Lower lobe of right lung (tissue), 2 donors: ENCODE measurements around the gene AKAP14. TPM values are rescaled to one million over a fixed set of nuclear protein-coding genes. Genes with fewer than 3 reads are reported as not detected.
"Not testable (repeated sequence)": the region's sequence is repeated elsewhere in the genome, so short reads cannot be mapped to it uniquely, and the experiment has no call there.

Source experiments
- ATAC-seq, 2 donors: fragments of 200-7000 bp; cut with Tn5 transposase; one replicate each; pipeline ENCODE4 v1.9.1; 2020 to 2022; ENCODE audit warnings: mild to moderate bottlenecking in 2 of 2, moderate library complexity in 2 of 2
- DNase-seq: peaks from one replicate; pipeline ENCODE4 v3.0.0-alpha.2; 2020
- H3K27ac ChIP-seq: fragments of 200-600 bp; one replicate; pipeline ENCODE4 v1.8.0; 2022
- H3K27me3 ChIP-seq: fragments of 200-600 bp; one replicate; pipeline ENCODE4 v1.8.0; 2022; ENCODE audit warnings: low read depth
- H3K36me3 ChIP-seq: fragments of 200-600 bp; one replicate; pipeline ENCODE4 v1.8.0; 2022; ENCODE audit warnings: mild to moderate bottlenecking
- H3K4me1 ChIP-seq: fragments of 200-600 bp; one replicate; pipeline ENCODE4 v1.8.0; 2022
- H3K4me3 ChIP-seq: fragments of 200-600 bp; one replicate; pipeline ENCODE4 v1.8.0; 2022; ENCODE audit warnings: mild to moderate bottlenecking
- H3K9me3 ChIP-seq: fragments of 200-600 bp; one replicate; pipeline ENCODE4 v1.8.0; 2022
- CTCF ChIP-seq: fragments of 200-600 bp; IDR thresholded peaks from one replicate; pipeline ENCODE4 v1.8.0; 2022; ENCODE audit warnings: antibody characterized with exemption, mild to moderate bottlenecking
- intact Hi-C: fragments of 100-400 bp; cut with DNase I; formaldehyde crosslinking; loops from one replicate; pipeline ENCODE4 v1.11.0; 2022
- total RNA-seq: library from RNA; stranded (reverse); fragmentation: NEBNext Ultra II Directional; extraction: Animal tissue kit (Norgen Biotek cat#: 25700); gene quantifications from one replicate; pipeline ENCODE4 v1.2.1, GENCODE V29; 2021
- donor health status: DM: no; HTN: yes; CAD: no; lungs with severe emphysema.

Gene AKAP14
- total RNA-seq, 1 donor from 2014 or later, result 4.8 TPM

DNA sequence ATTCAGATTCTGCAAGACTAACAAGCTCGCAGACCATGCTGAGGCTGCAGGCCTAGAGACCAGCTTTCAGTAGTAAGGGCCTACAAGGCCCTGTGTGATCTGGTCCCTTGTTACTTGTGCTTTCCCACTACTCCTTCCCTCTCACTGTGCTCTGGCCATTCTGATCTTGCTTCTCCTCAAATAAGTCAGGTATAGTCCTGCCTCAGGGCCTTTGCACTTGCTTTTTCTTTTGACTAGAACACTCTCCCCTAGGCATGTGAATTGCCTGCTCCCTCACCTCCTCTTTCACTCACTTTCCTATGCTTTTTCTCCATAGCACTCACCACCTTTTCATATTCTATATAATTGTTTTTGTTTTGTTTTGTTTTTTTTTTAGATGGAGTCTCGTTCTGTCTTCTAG lies 22.2 kb downstream of the AKAP14 start:
- no peak for ATAC-seq
- Histone ChIP-seq H3K27me3 (no peaks in the 10 kb centered on the region), H3K4me1 (no peaks in the 10 kb centered on the region), H3K9me3 (no peaks in the 10 kb centered on the region), H3K36me3 (no peaks in the 10 kb centered on the region), H3K27ac (no peak overlapping the region), H3K4me3 (no peak overlapping the region)
- no peak for DNase-seq
- intact Hi-C loops, result no loop called here
- TF ChIP-seq CTCF, result no peak

GRCh38 chrX:119919835-119920585 lies 24.3 kb downstream of the AKAP14 start:
- Histone ChIP-seq H3K4me1 (no peaks in the 10 kb centered on the region), H3K36me3 (peaks cover 7% of the 10 kb centered on the region), H3K27me3 (no peaks in the 10 kb centered on the region), H3K9me3 (no peaks in the 10 kb centered on the region), H3K27ac (no peak overlapping the region), H3K4me3 (no peak overlapping the region)
- no peak for DNase-seq
- intact Hi-C loops, result no loop called here
- no peak for TF ChIP-seq CTCF
- ATAC-seq, result no peak

GRCh38 chrX:119922391-119922790 lies 26.7 kb downstream of the AKAP14 start:
- H3K27ac ChIP-seq, H3K4me1 ChIP-seq, H3K9me3 ChIP-seq, DNase-seq, ATAC-seq, intact Hi-C loops, H3K4me3 ChIP-seq, H3K27me3 ChIP-seq: not testable (repeated sequence)
- H3K36me3 ChIP-seq, result peaks cover 20% of the 10 kb centered on the region

DNA sequence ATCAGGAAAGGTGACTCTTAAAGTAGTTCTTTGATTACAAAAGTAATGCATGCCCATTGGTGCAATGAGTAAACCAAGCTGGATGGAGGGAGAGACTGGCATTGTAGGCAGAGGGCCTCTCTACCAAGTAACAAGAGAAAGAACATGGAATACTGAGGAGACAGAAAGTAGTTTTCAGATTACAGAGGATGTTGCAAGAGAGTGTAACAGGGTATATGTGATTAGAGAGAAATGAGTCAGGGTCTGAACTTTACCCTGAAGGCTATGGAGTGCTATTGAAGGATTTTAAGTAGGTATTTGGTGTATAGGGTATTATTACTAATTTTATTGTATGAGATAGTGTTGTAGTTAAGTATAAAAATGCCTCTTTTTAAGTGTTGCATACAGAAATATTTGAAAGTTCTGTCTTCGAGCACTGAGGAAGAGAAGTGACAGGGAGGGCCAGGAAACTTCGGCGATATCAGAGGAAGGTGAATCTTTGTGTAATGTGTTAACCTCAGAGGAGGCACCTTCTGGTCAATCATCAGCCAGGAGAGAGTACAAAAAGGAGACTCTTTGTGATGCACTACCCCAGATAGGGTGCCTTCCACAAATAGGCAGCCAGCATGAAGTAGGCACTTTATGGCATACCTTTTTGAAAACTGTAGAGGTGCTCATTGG lies 39.7 kb downstream of the AKAP14 start:
- H3K9me3 ChIP-seq, result no peaks in the 10 kb centered on the region
- H3K4me1 ChIP-seq, result no peaks in the 10 kb centered on the region
- no peak overlapping the region for H3K27ac ChIP-seq
- intact Hi-C loops, result no loop called here
- TF ChIP-seq CTCF, result no peak
- H3K36me3 ChIP-seq, result peaks cover 68% of the 10 kb centered on the region
- ATAC-seq (no peak), DNase-seq (no peak)
- no peak overlapping the region for H3K4me3 ChIP-seq
- H3K27me3 ChIP-seq, result no peaks in the 10 kb centered on the region

DNA sequence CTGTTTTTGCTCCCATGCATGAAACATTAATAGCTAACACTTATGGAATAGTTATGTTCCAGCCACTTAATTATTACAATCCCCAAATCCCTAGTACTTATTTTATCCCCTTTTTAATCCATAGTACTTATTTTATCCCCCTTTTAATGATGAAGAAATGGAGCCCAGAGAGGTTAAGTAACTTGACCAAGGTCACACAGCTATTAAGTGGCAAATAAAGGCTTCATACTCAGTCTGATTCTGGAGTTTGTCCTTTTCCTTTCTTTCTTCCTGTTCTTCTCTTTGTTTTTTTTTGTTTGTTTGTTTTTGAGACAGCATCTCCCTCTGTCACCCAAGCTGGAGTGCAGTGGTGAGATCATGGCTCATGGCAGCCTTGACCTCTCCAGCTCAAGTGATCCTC lies 45.6 kb downstream of the AKAP14 start:
- Histone ChIP-seq H3K36me3 (peaks cover 9% of the 10 kb centered on the region), H3K4me3 (no peak overlapping the region), H3K27me3 (no peaks in the 10 kb centered on the region), H3K4me1 (peaks cover 15% of the 10 kb centered on the region), H3K27ac (no peak overlapping the region), H3K9me3 (no peaks in the 10 kb centered on the region)
- DNase-seq (no peak), ATAC-seq (no peak)
- TF ChIP-seq CTCF, result no peak
- intact Hi-C loops, result no loop called here

- Histone ChIP-seq H3K27me3 (no peaks in the 10 kb centered on the region), H3K36me3 (no peaks in the 10 kb centered on the region), H3K9me3 (no peaks in the 10 kb centered on the region), H3K4me3 (peak overlapping the region; percentile 76), H3K27ac (peak overlapping the region; percentile 88), H3K4me1 (peaks cover 15% of the 10 kb centered on the region)
- DNase-seq (no peak), ATAC-seq (no peak)
- no peak for TF ChIP-seq CTCF
- intact Hi-C loops, result no loop called here
Measured at GRCh38 chrX:119942173-119942819, 46.6 kb downstream of the AKAP14 start.
